HL-60 (cell line): ENCODE measurements around the gene RELN.

Experiments
- DNase-seq, 2 experiments: peaks; one replicate each; pipeline ENCODE4 v3.0.0-alpha.2; 2010 to 2020; ENCODE audit warnings: low read depth in 1 of 2, low spot score in 1 of 2
- H3K27ac ChIP-seq: fragments of 250-450 bp; sonication (Bioruptor Pico); replicated peaks from 2 replicates; pipeline ENCODE4 v1.5.1; 2020; ENCODE audit warnings: mild to moderate bottlenecking, moderate library complexity
- H3K27me3 ChIP-seq: fragments of 250-450 bp; sonication (Bioruptor Pico); 2 replicates; pipeline ENCODE4 v1.5.1; 2021; ENCODE audit warnings: mild to moderate bottlenecking, moderate library complexity; ENCODE audit not compliant: insufficient read depth, poor library complexity, severe bottlenecking
- H3K4me3 ChIP-seq: replicated peaks from 2 replicates; pipeline ENCODE4 v1.5.1; 2011; ENCODE audit warnings: mild to moderate bottlenecking, control low read depth, low read length; ENCODE audit not compliant: insufficient read depth
- CTCF ChIP-seq: IDR thresholded peaks from one replicate; pipeline ENCODE4 v1.5.1; 2011; ENCODE audit warnings: low read length, control low read depth, inconsistent platforms; ENCODE audit not compliant: insufficient read depth
- GABPA ChIP-seq: IDR thresholded peaks from 2 replicates; pipeline ENCODE4 v1.6.1; 2012; ENCODE audit warnings: low read depth
- POLR2AphosphoS5 ChIP-seq: IDR thresholded peaks from 2 replicates; pipeline ENCODE4 v1.6.1; 2012; ENCODE audit warnings: low read depth
- REST ChIP-seq: IDR thresholded peaks from 2 replicates; pipeline ENCODE4 v1.6.1; 2012; ENCODE audit warnings: low read depth; ENCODE audit not compliant: insufficient replicate concordance
- SPI1 ChIP-seq: IDR thresholded peaks from 2 replicates; pipeline ENCODE4 v1.6.1; 2012; ENCODE audit warnings: low read depth, mild to moderate bottlenecking, borderline replicate concordance

Gene RELN

GRCh38 chr7:103877565-103877964 is 111.9 kb downstream of the RELN start:
- Histone ChIP-seq H3K4me3 (no peak overlapping the region), H3K27me3 (no peaks in the 10 kb centered on the region)

GRCh38 chr7:103875718-103876117 is 113.7 kb downstream of the RELN start:
- Histone ChIP-seq H3K4me3 (no peak overlapping the region), H3K27ac (no peak overlapping the region), H3K27me3 (no peaks in the 10 kb centered on the region)
- no peak for DNase-seq
- TF ChIP-seq GABPA (no peak), SPI1 (no peak), POLR2AphosphoS5 (no peak), REST (no peak)

More at GRCh38 chr7:103877565-103877964, 111.9 kb downstream of the RELN start:
- DNase-seq = no peak
- TF ChIP-seq POLR2AphosphoS5 = no peak
- TF ChIP-seq SPI1 = no peak
- no peak for TF ChIP-seq REST
- TF ChIP-seq CTCF = no peak
- no peak for TF ChIP-seq GABPA
- no peak overlapping the region for H3K27ac ChIP-seq

- H3K27ac ChIP-seq = no peak overlapping the region
- no peak overlapping the region for H3K4me3 ChIP-seq
- DNase-seq = no peak
- H3K27me3 ChIP-seq = peaks cover 2% of the 10 kb centered on the region
- no peak for TF ChIP-seq SPI1
- TF ChIP-seq CTCF = no peak
- TF ChIP-seq REST = no peak
- no peak for TF ChIP-seq GABPA
- TF ChIP-seq POLR2AphosphoS5 = no peak
These were observed 118.0 kb downstream of the RELN start for GRCh38 chr7:103871473-103871872.

- Histone ChIP-seq H3K4me3 (no peak overlapping the region), H3K27me3 (peaks cover 4% of the 10 kb centered on the region), H3K27ac (no peak overlapping the region)
- no peak for DNase-seq
- no peak for TF ChIP-seq CTCF
- TF ChIP-seq REST = no peak
- no peak for TF ChIP-seq GABPA
- no peak for TF ChIP-seq SPI1
- no peak for TF ChIP-seq POLR2AphosphoS5
These were observed 118.8 kb downstream of the RELN start for GRCh38 chr7:103870664-103871063.
